Measurements from ENCODE around the gene PSMA4. TPM values are rescaled to one million over a fixed set of nuclear protein-coding genes. Genes with fewer than 3 reads are reported as not detected.

Gene PSMA4
- total and polyA plus RNA-seq, 11 donors: 97.2 to 228 (median 117) TPM

- intact Hi-C loops (cut with DNase I): loop anchor here in 1 of 10 donors (1.0 kb wide), 1 partner anchor 34 kb away; the partner anchor contains the start of gene HYKK
Measured at GRCh38 chr15:78540871-78541743, 863 bp downstream of the PSMA4 start.

DNA sequence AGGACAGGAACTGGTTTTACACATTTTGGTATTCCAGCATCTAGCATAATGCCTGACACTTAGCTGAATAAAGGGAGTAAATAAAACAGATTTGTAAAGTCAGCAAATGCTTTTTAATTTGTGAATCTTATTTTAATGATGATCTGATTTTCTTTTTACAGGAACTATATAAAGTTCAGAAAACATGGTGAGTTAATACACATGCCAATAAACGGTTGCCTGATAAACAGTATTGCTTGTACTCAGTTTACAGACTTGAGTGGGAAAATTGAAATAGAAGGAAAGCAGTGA lies 1.4 kb downstream of the PSMA4 start:
- 28 to 38% (median 34%) methylated on average over 1 of the region's 1 CpG for WGBS, 4 donors
- DNase-seq: no peak
- Histone ChIP-seq H3K9me3 (no peaks in the 10 kb centered on the region), H3K27ac (peak overlapping the region in 4 of 12 donors; percentile 92 to 99 (median 96)), H3K36me3 (peaks cover 0 to 50% (median 46%) of the 10 kb centered on the region in 9 donors), H3K4me3 (peak overlapping the region in 10 of 12 donors; percentile 68 to 95 (median 84)), H3K27me3 (no peaks in the 10 kb centered on the region), H3K4me1 (peaks cover 0 to 40% (median 21%) of the 10 kb centered on the region in 12 donors)
- no peak for TF ChIP-seq POLR2A (IDR thresholded peaks at IDR 0.05)
- TF ChIP-seq, protein P1, sequence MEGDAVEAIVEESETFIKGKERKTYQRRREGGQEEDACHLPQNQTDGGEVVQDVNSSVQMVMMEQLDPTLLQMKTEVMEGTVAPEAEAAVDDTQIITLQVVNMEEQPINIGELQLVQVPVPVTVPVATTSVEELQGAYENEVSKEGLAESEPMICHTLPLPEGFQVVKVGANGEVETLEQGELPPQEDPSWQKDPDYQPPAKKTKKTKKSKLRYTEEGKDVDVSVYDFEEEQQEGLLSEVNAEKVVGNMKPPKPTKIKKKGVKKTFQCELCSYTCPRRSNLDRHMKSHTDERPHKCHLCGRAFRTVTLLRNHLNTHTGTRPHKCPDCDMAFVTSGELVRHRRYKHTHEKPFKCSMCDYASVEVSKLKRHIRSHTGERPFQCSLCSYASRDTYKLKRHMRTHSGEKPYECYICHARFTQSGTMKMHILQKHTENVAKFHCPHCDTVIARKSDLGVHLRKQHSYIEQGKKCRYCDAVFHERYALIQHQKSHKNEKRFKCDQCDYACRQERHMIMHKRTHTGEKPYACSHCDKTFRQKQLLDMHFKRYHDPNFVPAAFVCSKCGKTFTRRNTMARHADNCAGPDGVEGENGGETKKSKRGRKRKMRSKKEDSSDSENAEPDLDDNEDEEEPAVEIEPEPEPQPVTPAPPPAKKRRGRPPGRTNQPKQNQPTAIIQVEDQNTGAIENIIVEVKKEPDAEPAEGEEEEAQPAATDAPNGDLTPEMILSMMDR (IDR thresholded peaks at IDR 0.05): no peak
- intact Hi-C loops (cut with DNase I): no loop called here
- no peak for ATAC-seq

More at GRCh38 chr15:78540871-78541743, 863 bp downstream of the PSMA4 start:
- WGBS, 4 donors: 4 to 7% (median 5%) methylated on average over 17 of the region's 17 CpGs
- H3K9me3 ChIP-seq: no peaks in the 10 kb centered on the region
- TF ChIP-seq, protein P1 (IDR thresholded peaks at IDR 0.05): peak in 2 of 12 donors; percentile 3 to 5
- no peak for TF ChIP-seq POLR2A (IDR thresholded peaks at IDR 0.05)
- no peaks in the 10 kb centered on the region for H3K27me3 ChIP-seq
- peaks cover 0 to 45% (median 40%) of the 10 kb centered on the region in 9 donors for H3K36me3 ChIP-seq
- ATAC-seq (no peak), DNase-seq (no peak)
- H3K4me1 ChIP-seq: peaks cover 0 to 40% (median 21%) of the 10 kb centered on the region in 12 donors
- peak overlapping the region; percentile 61 to 95 (median 83) for H3K4me3 ChIP-seq
- peak overlapping the region; percentile 87 to 99 (median 98) for H3K27ac ChIP-seq

- ATAC-seq (no peak), DNase-seq (no peak)
- Histone ChIP-seq H3K27ac (no peak overlapping the region), H3K4me1 (peaks cover 0 to 35% (median 19%) of the 10 kb centered on the region in 12 donors), H3K27me3 (no peaks in the 10 kb centered on the region), H3K36me3 (peaks cover 0 to 60% (median 56%) of the 10 kb centered on the region in 9 donors), H3K4me3 (no peak overlapping the region), H3K9me3 (no peaks in the 10 kb centered on the region)
- TF ChIP-seq, protein P1 (IDR thresholded peaks at IDR 0.05): no peak
- TF ChIP-seq POLR2A (IDR thresholded peaks at IDR 0.05): no peak
- intact Hi-C loops (cut with DNase I): no loop called here
- 92 to 97% (median 95%) methylated on average over 3 of the region's 3 CpGs for WGBS, 4 donors
Measured at GRCh38 chr15:78542647-78543046, 2.4 kb downstream of the PSMA4 start.

DNA sequence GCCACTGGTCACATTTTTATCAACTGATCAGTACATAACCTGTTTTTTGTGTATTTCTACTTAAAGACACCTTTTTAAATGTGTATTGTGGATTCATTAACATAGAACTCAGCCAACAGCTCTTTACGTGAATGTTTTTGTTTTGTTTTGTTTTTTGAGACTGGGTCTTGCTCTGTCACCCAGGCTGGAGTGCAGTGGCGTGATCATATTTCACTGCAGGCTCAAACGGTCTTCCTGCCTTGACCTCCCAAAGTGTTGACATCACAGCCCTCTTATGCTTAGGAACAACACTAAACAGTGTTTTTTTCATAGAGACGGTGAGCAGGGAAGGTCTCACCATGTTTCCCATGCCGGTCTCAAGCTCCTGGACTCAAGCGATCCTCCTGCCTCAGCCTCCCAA lies 9.9 kb downstream of the PSMA4 start:
- ATAC-seq (no peak), DNase-seq (no peak)
- WGBS, 4 donors: 73 to 80% (median 77%) methylated on average over 6 of the region's 6 CpGs
- H3K4me1 ChIP-seq: no peaks in the 10 kb centered on the region
- H3K4me3 ChIP-seq: no peak overlapping the region
- peaks cover 0 to 65% (median 60%) of the 10 kb centered on the region in 9 donors for H3K36me3 ChIP-seq
- intact Hi-C loops (cut with DNase I): no loop called here
- H3K27ac ChIP-seq: no peak overlapping the region
- TF ChIP-seq, protein P1 (IDR thresholded peaks at IDR 0.05): no peak
- no peak for TF ChIP-seq POLR2A (IDR thresholded peaks at IDR 0.05)
- no peaks in the 10 kb centered on the region for H3K9me3 ChIP-seq
- H3K27me3 ChIP-seq: no peaks in the 10 kb centered on the region

All from heart left ventricle (tissue), 16 donors.